ENCODE results near the gene KCNQ1.

DNA sequence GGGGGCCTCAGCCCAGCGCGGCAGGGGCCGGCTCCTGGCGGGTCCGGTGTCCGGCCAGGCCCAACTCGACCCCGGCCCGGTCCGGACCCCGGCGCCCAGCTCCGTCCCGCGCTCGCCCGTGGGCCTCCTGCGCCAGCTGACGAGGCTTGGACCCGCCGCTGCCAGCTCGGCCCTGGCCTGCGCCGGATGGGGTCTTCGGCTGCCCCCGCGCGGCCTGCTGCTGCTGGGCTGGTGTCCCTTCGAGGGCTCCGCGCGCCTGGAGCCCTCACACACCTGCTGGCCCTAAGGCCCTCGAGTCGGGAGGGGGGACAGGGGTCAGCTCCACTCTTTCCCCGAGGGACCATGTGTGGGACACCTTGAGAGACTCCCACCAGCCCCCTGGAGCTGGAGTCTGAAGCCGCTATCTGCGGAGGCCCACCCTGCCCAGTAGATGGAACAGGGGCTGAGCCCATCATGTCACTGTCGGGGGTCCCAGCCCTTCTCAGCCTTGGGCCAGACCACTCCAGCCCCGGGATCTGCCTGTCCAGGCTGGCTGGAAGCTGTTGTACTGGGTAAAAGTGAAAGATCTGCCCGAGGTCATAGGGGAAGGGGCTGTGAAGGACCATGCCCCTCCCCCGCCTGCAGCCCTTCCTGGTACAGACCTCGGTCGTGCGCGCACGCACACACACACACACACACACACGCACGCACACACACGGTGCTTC, 441.5 kb downstream of the KCNQ1 start:
- TF ChIP-seq EP300 (IDR thresholded peaks at IDR 0.05; ENCODE audit: low read depth): no peak
- TF ChIP-seq, protein P1, sequence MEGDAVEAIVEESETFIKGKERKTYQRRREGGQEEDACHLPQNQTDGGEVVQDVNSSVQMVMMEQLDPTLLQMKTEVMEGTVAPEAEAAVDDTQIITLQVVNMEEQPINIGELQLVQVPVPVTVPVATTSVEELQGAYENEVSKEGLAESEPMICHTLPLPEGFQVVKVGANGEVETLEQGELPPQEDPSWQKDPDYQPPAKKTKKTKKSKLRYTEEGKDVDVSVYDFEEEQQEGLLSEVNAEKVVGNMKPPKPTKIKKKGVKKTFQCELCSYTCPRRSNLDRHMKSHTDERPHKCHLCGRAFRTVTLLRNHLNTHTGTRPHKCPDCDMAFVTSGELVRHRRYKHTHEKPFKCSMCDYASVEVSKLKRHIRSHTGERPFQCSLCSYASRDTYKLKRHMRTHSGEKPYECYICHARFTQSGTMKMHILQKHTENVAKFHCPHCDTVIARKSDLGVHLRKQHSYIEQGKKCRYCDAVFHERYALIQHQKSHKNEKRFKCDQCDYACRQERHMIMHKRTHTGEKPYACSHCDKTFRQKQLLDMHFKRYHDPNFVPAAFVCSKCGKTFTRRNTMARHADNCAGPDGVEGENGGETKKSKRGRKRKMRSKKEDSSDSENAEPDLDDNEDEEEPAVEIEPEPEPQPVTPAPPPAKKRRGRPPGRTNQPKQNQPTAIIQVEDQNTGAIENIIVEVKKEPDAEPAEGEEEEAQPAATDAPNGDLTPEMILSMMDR (IDR thresholded peaks at IDR 0.05): peak in 2 of 5 experiments; percentile 5 to 12
